ENCODE results near the gene TRAF7.

The TRAF7 gene

GRCh38 chr16:2180962-2181923 is 25.7 kb downstream of the TRAF7 start:
- Histone ChIP-seq H3K9me3 (ENCODE audit: control insufficient read depth, low read length) (no peaks in the 10 kb centered on the region), H3K27ac (ENCODE audit: insufficient read depth, low read length, poor library complexity, severe bottlenecking) (no peak overlapping the region), H3K36me3 (ENCODE audit: control insufficient read depth, insufficient read depth, low read length) (peaks cover 8% of the 10 kb centered on the region), H3K27me3 (replicated peaks; ENCODE audit: control insufficient read depth, insufficient read depth, low read length, poor library complexity, severe bottlenecking) (no peaks in the 10 kb centered on the region), H3K4me3 (ENCODE audit: insufficient read depth, low read depth, low read length, poor library complexity, severe bottlenecking) (no peak overlapping the region), H3K4me1 (ENCODE audit: control insufficient read depth, insufficient read depth, low read length, poor library complexity, severe bottlenecking) (no peaks in the 10 kb centered on the region)
- no peak for DNase-seq

- DNase-seq: no peak
- no peak overlapping the region for H3K27ac ChIP-seq (ENCODE audit: insufficient read depth, low read length, poor library complexity, severe bottlenecking)
- H3K4me3 ChIP-seq (ENCODE audit: insufficient read depth, low read depth, low read length, poor library complexity, severe bottlenecking): no peak overlapping the region
- H3K4me1 ChIP-seq (ENCODE audit: control insufficient read depth, insufficient read depth, low read length, poor library complexity, severe bottlenecking): no peaks in the 10 kb centered on the region
- peaks cover 2% of the 10 kb centered on the region for H3K36me3 ChIP-seq (ENCODE audit: control insufficient read depth, insufficient read depth, low read length)
- H3K27me3 ChIP-seq (replicated peaks; ENCODE audit: control insufficient read depth, insufficient read depth, low read length, poor library complexity, severe bottlenecking): no peaks in the 10 kb centered on the region
- H3K9me3 ChIP-seq (ENCODE audit: control insufficient read depth, low read length): no peaks in the 10 kb centered on the region
Observed at GRCh38 chr16:2181952-2182351, 26.4 kb downstream of the TRAF7 start.

- H3K9me3 ChIP-seq (ENCODE audit: control insufficient read depth, low read length): no peaks in the 10 kb centered on the region
- H3K4me1 ChIP-seq (ENCODE audit: control insufficient read depth, insufficient read depth, low read length, poor library complexity, severe bottlenecking): no peaks in the 10 kb centered on the region
- no peak overlapping the region for H3K4me3 ChIP-seq (ENCODE audit: insufficient read depth, low read depth, low read length, poor library complexity, severe bottlenecking)
- H3K36me3 ChIP-seq (ENCODE audit: control insufficient read depth, insufficient read depth, low read length): no peaks in the 10 kb centered on the region
- DNase-seq: no peak
- no peak overlapping the region for H3K27ac ChIP-seq (ENCODE audit: insufficient read depth, low read length, poor library complexity, severe bottlenecking)
- H3K27me3 ChIP-seq (replicated peaks; ENCODE audit: control insufficient read depth, insufficient read depth, low read length, poor library complexity, severe bottlenecking): no peaks in the 10 kb centered on the region
Observed at GRCh38 chr16:2183671-2184070, 28.1 kb downstream of the TRAF7 start.

- H3K36me3 ChIP-seq (ENCODE audit: control insufficient read depth, insufficient read depth, low read length): no peaks in the 10 kb centered on the region
Observed at GRCh38 chr16:2184346-2184745, 28.8 kb downstream of the TRAF7 start.

GRCh38 chr16:2184962-2185361 is 29.4 kb downstream of the TRAF7 start:
- Histone ChIP-seq H3K27me3 (replicated peaks; ENCODE audit: control insufficient read depth, insufficient read depth, low read length, poor library complexity, severe bottlenecking) (no peaks in the 10 kb centered on the region), H3K4me1 (ENCODE audit: control insufficient read depth, insufficient read depth, low read length, poor library complexity, severe bottlenecking) (no peaks in the 10 kb centered on the region), H3K4me3 (ENCODE audit: insufficient read depth, low read depth, low read length, poor library complexity, severe bottlenecking) (no peak overlapping the region), H3K9me3 (ENCODE audit: control insufficient read depth, low read length) (no peaks in the 10 kb centered on the region), H3K36me3 (ENCODE audit: control insufficient read depth, insufficient read depth, low read length) (no peaks in the 10 kb centered on the region), H3K27ac (ENCODE audit: insufficient read depth, low read length, poor library complexity, severe bottlenecking) (no peak overlapping the region)
- no peak for DNase-seq

More at GRCh38 chr16:2184346-2184745, 28.8 kb downstream of the TRAF7 start:
- Histone ChIP-seq H3K27ac (ENCODE audit: insufficient read depth, low read length, poor library complexity, severe bottlenecking) (no peak overlapping the region), H3K9me3 (ENCODE audit: control insufficient read depth, low read length) (no peaks in the 10 kb centered on the region), H3K27me3 (replicated peaks; ENCODE audit: control insufficient read depth, insufficient read depth, low read length, poor library complexity, severe bottlenecking) (no peaks in the 10 kb centered on the region), H3K4me1 (ENCODE audit: control insufficient read depth, insufficient read depth, low read length, poor library complexity, severe bottlenecking) (no peaks in the 10 kb centered on the region), H3K4me3 (ENCODE audit: insufficient read depth, low read depth, low read length, poor library complexity, severe bottlenecking) (no peak overlapping the region)
- DNase-seq: no peak

GRCh38 chr16:2186064-2186463 is 30.5 kb downstream of the TRAF7 start:
- H3K27me3 ChIP-seq (replicated peaks; ENCODE audit: control insufficient read depth, insufficient read depth, low read length, poor library complexity, severe bottlenecking): no peaks in the 10 kb centered on the region
- no peaks in the 10 kb centered on the region for H3K4me1 ChIP-seq (ENCODE audit: control insufficient read depth, insufficient read depth, low read length, poor library complexity, severe bottlenecking)
- no peak overlapping the region for H3K4me3 ChIP-seq (ENCODE audit: insufficient read depth, low read depth, low read length, poor library complexity, severe bottlenecking)
- no peak for DNase-seq
- H3K36me3 ChIP-seq (ENCODE audit: control insufficient read depth, insufficient read depth, low read length): no peaks in the 10 kb centered on the region
- no peak overlapping the region for H3K27ac ChIP-seq (ENCODE audit: insufficient read depth, low read length, poor library complexity, severe bottlenecking)
- no peaks in the 10 kb centered on the region for H3K9me3 ChIP-seq (ENCODE audit: control insufficient read depth, low read length)

- Histone ChIP-seq H3K36me3 (ENCODE audit: control insufficient read depth, insufficient read depth, low read length) (no peaks in the 10 kb centered on the region), H3K4me3 (ENCODE audit: insufficient read depth, low read depth, low read length, poor library complexity, severe bottlenecking) (no peak overlapping the region), H3K27ac (ENCODE audit: insufficient read depth, low read length, poor library complexity, severe bottlenecking) (no peak overlapping the region), H3K4me1 (ENCODE audit: control insufficient read depth, insufficient read depth, low read length, poor library complexity, severe bottlenecking) (no peaks in the 10 kb centered on the region), H3K27me3 (replicated peaks; ENCODE audit: control insufficient read depth, insufficient read depth, low read length, poor library complexity, severe bottlenecking) (no peaks in the 10 kb centered on the region), H3K9me3 (ENCODE audit: control insufficient read depth, low read length) (no peaks in the 10 kb centered on the region)
- DNase-seq: no peak
Observed at GRCh38 chr16:2186505-2186904, 30.9 kb downstream of the TRAF7 start.

- Histone ChIP-seq H3K27me3 (replicated peaks; ENCODE audit: control insufficient read depth, insufficient read depth, low read length, poor library complexity, severe bottlenecking) (no peaks in the 10 kb centered on the region), H3K36me3 (ENCODE audit: control insufficient read depth, insufficient read depth, low read length) (no peaks in the 10 kb centered on the region), H3K4me3 (ENCODE audit: insufficient read depth, low read depth, low read length, poor library complexity, severe bottlenecking) (no peak overlapping the region), H3K4me1 (ENCODE audit: control insufficient read depth, insufficient read depth, low read length, poor library complexity, severe bottlenecking) (no peaks in the 10 kb centered on the region), H3K27ac (ENCODE audit: insufficient read depth, low read length, poor library complexity, severe bottlenecking) (no peak overlapping the region), H3K9me3 (ENCODE audit: control insufficient read depth, low read length) (no peaks in the 10 kb centered on the region)
- no peak for DNase-seq
Observed at GRCh38 chr16:2187212-2187611, 31.6 kb downstream of the TRAF7 start.

- Histone ChIP-seq H3K27ac (ENCODE audit: insufficient read depth, low read length, poor library complexity, severe bottlenecking) (no peak overlapping the region), H3K36me3 (ENCODE audit: control insufficient read depth, insufficient read depth, low read length) (no peaks in the 10 kb centered on the region), H3K4me3 (ENCODE audit: insufficient read depth, low read depth, low read length, poor library complexity, severe bottlenecking) (no peak overlapping the region), H3K9me3 (ENCODE audit: control insufficient read depth, low read length) (no peaks in the 10 kb centered on the region), H3K27me3 (replicated peaks; ENCODE audit: control insufficient read depth, insufficient read depth, low read length, poor library complexity, severe bottlenecking) (no peaks in the 10 kb centered on the region), H3K4me1 (ENCODE audit: control insufficient read depth, insufficient read depth, low read length, poor library complexity, severe bottlenecking) (no peaks in the 10 kb centered on the region)
- no peak for DNase-seq
Observed at GRCh38 chr16:2188395-2188794, 32.8 kb downstream of the TRAF7 start.

GRCh38 chr16:2189252-2189893 is 33.8 kb downstream of the TRAF7 start:
- Histone ChIP-seq H3K9me3 (ENCODE audit: control insufficient read depth, low read length) (no peaks in the 10 kb centered on the region), H3K4me3 (ENCODE audit: insufficient read depth, low read depth, low read length, poor library complexity, severe bottlenecking) (no peak overlapping the region), H3K27me3 (replicated peaks; ENCODE audit: control insufficient read depth, insufficient read depth, low read length, poor library complexity, severe bottlenecking) (no peaks in the 10 kb centered on the region), H3K4me1 (ENCODE audit: control insufficient read depth, insufficient read depth, low read length, poor library complexity, severe bottlenecking) (no peaks in the 10 kb centered on the region), H3K36me3 (ENCODE audit: control insufficient read depth, insufficient read depth, low read length) (no peaks in the 10 kb centered on the region), H3K27ac (ENCODE audit: insufficient read depth, low read length, poor library complexity, severe bottlenecking) (no peak overlapping the region)
- DNase-seq: no peak
